NCI-H524 treated with DMSO at 0.1 percent for 48 hours (cell line): ENCODE measurements around the gene TCF23.
"Not testable (repeated sequence)": the region's sequence is repeated elsewhere in the genome, so short reads cannot be mapped to it uniquely, and the experiment has no call there.

Source experiments
- DNase-seq: peaks from one replicate; lab custom pipeline; 2025; lab: John Stamatoyannopoulos, UW

Gene TCF23

DNA sequence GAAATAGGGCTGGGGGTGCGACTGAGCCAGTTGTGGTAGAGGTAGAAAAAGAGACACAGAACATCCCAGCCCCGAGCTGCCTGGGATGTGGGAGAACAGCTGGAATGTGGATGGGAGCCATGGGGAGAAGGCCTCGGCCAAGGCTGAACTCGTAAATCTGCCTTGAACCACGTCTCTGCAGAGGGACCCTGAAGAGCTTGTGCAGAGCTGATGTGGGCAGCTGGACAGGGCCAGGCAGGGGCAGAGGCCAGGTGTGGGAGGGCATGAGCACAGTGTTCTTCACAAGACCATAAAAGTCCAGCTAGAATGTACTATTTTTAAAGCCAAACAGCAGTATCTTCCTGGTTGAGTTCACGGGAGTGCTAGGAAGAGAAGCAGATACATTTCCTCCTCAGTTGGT, 5.7 kb downstream of the TCF23 start:
- DNase-seq = no peak

DNA sequence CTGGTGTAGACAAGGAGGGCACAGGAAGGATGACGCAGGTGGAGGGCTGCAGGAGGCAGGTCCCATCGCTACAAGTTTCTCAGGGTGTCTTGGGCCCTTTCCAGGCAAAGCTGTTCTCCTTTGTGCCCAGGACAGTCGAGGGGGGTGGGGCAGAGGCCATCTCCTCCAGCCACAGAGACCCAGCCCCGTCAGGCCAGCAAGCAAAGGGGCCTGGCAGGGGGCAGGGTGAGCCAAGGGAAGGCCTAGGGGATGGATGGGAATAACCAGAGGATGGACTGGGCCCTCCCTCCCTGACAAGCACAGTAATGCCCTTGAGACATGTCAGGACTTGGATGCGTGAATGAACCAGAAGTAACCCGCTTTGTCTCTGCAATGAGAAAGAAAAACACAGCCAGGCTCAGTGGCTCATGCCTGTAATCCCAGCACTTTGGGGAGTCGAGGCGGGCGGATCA, 6.3 kb downstream of the TCF23 start:
- DNase-seq = no peak

DNA sequence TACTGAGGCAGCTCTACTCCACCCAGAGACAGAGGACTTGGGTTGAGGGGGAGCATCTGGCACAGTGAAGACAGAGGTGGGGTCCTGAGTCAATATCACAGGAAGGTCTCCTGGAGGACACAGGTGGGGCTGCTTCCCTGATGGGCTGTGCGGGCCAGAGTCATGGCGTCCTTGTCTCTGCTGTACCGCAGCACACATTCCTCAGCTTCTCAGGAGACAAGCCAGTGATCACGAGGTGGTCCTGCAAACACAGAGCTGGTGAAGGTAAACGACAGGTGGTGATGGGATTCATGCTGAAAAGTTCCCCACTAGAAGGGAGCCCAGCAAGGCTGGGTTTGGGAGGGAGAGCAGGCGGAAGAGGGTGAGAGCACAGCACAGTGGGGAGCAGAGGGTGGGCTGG, 9.7 kb downstream of the TCF23 start:
- DNase-seq = no peak

DNA sequence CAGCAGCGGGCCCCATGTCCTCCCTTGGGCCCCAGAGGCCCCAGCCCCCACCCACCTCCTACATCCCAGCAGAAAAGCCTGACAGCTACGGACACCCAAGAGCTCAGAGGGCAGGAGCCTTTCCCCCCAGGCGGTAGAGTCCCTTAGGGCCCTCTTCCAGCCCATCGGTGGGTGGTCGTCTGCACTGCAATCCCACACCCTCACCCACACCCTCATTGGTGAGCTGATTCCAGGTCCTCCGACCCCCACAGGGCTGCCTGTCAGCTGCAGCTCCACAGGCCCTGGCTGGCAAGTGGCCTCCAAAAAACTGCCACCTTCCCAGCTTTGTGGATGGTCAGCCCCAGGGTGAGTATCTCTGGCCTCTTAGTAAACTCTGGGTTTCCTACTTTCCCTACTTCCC, 10.5 kb downstream of the TCF23 start:
- no peak for DNase-seq

DNA sequence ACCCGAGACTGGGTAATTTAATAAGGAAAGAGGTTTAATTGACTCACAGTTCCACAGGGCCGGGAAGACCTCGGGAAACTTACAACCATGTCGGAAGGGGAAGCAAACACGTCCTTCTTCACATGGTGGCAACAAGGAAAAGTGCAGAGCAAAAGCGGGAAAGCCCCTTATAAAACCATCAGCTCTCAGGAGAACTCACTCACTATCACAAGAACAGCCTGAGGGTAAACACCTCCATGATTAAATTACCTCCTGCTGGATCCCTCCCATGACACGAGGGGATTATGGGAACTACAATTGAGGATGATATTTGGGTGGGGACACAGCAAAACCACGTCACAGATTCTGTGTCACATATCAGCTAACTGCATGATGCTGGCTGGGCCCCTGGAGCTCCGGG, 11.4 kb downstream of the TCF23 start:
- no peak for DNase-seq

DNA sequence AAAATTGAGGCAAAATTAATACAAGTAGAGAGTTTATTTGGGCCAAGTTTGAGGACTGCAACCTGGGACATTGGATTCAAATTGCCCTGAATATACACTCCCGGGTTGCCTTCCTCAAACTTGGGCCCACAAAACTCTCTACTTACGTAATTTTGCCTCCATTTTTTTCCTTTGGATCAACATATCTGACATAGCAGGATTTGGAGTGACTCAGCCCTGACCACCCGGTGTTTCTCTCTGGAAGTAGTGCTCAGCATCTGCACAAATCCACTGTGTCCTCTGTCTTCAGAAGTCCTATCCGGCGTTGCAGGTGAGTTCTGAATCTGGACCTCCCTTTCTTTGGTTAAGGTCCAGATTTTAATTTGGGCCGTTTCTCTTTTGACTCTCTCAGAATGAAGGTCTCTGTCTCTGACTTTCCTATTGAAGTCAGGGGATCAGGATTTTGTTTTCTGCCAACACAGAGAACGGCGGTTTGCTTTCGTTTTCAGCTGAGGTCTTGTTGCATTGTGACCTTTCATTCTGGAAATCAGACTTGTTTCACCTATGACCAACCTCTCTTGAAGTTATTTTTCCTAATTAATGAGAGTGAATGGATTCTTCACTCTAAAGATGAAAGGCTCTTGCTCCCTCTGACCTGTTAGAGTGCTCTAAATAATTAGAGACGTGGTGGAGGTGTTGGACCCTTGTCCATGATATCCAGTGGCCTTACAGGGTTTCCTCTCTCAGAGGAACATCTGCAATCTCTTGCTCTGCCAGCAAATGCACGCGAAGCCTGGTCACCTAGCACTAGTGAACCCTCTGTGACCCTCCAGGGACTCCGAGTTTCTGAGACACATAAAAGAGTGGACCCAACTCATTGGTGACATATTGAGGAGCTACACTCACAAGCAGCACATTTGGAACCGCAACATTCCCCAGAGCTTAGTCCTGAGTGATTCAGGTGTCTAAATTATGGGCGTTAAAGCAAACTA, 13.6 kb downstream of the TCF23 start:
- DNase-seq = no peak

DNA sequence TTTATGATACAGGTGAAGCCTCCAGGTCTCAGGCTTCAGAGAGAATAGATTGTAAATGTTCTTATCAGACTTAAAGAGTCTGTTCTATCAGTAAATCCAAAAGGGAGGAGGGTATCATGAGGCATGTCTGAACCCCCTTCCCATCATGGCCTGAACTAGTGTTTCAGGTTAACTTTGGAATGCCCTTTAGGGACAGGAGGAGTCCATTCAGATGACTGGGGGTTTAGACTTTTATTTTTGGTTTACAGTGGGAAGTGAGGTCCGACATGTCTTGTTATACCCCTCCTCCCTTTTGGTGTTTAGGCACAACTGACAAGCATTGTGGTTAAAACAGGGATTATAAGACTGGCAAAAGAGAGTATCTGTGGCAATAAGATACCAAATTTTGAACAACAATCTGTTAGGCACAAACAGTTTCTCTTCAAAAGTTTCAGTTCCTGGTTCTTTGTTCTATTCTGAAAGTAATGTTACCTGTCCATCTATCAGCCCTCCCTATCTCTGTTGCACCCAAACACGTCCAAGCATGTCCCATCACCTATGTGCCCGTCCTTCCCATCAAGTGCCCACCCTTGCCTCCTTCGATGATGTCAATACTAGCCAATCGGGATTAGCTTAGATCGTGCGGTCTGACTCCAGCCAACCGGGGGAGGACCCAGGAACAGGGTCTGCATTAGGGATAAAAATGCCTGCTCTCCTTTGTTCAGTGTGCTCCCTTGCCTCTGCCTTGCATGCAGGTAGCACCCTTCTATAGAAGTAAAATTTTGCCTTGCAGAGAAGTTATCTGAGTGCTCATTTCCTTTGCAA, 16.4 kb downstream of the TCF23 start:
- no peak for DNase-seq

DNA sequence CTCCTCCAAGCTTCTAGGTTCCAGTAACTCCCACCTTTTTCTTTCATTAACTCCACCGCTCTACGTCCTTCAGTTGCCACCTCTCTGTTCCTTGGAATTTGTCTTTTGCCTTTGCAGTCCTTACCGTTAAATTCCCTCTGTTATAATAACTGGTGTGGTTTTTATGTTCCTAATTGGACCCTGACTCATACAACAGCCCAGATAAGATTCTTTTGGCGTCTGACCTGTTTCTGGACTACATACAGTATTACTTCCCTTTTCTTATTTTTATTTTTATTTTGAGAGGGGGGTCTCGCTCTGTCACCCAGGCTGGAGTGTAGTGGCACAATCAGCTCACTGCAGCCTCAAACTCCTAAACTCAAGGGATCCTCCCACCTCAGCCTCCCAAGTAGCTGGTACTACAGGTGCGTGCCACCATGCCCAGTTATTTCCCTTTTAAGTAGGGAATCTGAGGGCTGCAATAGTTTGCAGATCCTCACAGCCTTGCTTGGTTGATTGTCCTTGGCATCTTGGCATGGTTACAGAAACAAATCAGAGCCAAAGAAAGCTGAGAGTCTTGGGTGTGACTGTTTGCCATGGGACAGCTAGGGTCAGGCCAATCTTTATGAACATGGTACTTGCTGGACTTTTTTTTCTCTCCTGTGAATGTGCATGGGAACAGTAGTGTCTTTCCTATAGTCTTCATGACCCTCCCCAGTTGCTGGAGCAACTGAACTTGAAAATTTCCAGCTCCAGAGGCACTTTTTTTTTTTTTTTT, 22.0 kb downstream of the TCF23 start:
- DNase-seq = no peak

DNA sequence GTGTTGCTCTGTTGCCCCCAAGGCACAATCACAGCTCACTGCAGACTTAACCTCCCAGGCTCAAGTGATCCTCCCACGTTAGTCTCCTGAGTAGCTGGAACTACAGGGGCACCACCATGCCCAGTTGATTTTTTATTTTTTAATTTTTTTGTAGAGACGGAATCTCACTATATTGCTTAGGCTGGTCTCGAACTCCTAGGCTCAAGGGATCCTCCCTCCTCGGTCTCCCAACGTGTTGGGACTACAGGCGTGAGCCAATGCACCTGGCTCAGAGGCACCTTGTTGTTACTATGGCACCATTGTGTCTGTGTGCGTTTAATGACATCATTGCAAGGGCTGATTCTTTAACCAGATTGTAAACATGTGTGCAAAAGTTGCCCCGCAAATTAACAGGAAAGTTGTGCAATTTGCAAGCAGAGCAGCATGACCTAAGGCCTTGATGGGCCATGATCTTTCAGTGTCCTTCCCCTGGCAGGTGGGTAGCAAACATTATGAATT, 22.6 kb downstream of the TCF23 start:
- no peak for DNase-seq

DNA sequence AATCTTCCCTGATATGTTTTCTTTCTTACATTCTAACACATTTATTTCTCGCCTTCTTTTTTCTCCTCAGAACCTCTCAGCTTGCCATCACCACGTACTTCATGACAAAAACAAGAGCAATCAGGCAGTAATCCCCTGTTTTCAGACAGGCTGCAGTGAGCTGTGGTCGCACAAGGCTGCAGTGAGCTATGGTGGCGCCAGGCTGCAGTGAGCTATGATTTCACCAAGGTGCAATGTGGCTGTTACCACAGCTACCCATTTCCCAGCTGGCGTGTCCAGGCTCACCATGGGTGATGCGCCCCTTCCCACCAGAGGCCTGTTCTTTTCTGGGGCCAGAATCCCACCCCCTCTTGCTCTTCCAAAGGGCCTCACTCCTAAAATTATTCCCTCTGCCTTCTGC, 25.8 kb downstream of the TCF23 start:
- DNase-seq = no peak

DNA sequence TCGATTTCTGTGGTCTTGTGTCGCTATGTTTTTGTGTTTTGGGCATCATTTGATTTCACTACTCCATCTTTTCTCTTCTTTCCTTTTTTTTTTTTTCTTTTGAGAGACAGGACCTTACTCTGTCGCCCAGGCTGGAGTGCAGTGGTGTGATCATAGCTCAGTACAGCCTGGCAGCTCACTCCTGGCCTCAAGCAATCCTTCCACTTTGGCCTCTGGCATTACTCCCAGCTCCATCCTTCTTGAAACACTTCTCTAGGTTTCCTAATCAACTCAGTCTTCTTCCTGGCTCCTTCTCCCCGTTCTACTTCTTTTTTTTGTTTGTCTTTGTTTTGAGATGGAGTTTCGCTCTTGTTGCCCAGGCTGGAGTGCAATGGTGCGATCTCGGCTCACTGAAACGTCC, 26.5 kb downstream of the TCF23 start:
- no peak for DNase-seq

DNA sequence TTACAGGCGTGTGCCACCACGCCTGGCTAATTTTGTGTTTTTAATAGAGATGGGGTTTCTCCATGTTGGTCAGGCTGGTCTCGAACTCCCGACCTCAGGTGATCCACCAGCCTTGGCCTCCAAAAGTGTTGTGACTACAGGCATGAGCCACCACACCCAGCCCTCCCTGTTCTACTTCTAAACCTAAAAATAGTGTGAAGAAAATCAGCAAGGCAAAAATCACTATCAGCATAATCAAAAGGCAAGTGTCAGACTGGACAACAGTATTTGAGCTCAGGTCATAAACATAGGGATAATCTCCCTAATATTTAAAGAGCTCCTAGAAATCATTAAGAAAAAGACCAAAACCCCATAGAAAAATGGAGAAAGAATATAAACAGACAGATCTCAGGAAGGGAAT, 27.0 kb downstream of the TCF23 start:
- DNase-seq = not testable (repeated sequence)

DNA sequence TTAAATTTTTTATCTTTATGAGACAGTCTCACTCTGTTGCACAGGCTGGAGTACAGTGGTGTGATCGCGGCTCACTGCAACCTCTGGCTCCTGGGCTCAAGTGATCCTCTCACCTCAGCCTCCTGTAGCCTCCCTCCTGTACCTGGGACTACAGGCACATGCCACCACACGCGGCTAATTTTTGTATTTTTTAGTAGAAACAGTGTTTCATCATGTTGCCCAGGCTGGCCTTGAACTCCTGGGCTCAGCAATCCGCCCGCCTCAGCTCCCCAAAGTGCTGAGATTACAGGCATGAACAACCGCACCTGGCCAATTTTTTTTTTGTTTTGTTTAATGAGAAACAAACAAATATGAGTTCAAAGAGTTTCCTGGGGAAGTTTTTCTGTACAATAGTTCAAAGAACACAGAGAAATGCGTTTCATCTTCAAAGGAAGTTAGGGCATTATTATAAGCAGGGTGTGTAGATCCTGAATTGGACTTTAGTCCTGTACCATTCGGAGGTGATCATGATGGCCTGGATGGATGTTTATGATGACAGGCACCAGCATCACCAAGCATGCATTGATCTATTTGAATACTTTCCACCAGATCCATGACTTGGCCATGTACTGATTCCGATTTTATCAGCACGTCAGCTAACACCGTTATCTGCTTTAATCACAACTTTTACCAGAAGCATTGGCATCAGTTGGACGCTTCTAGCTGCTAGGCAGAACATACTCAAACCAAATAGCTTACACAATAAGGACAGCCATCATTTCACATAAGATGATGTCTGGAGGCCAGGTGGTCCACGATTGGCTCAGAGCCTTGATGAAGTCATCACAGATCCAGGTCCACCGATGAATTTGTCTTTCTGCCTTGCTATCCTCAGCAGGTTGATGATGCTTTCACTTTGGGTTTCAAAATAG, 28.9 kb downstream of the TCF23 start:
- no peak for DNase-seq

DNA sequence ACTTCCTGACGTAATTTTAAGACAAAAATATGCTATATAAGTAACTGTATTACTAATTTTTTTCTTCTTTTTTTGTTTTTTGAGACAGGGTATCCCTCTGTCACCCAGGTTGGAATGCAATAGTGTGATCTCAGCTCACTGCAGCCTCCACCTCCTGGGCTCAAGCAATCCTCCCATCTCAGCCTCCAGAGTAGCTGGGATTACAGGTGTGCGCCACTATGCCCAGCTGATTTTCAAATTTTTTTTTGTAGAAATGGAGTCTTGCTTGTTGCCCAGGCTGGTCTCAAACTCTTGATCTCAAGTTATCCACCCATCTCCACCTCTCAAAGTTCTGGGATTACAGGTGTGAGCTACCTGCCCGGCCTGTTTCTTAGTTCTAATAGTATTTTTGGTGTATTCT, 29.7 kb downstream of the TCF23 start:
- no peak for DNase-seq

DNA sequence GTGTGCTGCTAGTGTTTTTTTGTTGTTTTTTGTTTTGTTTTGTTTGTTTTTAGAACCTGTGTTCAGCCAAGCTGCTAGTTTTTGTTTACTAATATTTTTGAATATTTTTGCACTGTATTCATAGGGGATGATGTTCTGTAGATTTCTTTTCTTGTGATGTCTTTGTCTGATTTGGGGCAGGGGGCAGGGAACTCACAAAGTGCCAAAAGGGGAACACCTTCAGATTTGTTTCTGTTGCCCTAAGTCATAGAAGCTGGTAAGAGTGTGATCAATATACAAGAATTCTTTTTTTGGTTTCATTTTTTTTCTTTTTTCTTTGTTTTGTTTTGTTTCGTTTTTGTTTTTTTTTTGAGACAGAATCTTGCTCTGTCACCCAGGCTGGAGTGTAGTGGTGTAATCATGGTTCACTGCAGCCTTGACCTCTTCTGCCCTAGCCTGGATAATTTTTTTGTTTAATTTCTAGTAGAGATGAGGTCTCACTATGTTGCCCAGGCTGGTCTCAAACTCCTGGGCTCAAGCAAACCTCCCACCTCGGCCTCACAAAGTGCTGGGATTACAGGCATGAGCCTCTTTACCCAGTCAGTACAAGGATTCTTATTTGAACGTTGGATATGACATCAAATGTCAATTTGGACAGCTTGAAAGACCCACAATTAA, 30.7 kb downstream of the TCF23 start:
- no peak for DNase-seq

DNA sequence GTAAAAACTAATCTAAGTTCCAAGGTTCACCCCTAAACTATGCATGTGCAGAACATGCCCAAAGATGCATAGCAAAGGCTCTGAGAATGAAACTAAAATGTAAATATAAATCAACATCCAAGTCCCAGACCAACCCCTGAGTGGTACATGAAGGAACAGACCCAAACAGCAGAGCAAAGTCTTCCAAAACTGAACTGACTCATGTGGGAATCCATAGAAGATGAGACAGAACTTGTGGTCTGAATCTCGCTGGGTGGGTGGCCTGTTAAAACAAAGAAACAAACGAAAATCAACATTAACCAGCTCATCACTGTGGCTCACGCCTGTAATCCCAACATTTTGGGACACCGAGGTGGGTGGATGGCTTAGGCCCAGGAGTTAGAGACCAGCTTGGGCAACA, 33.5 kb downstream of the TCF23 start:
- no peak for DNase-seq

DNA sequence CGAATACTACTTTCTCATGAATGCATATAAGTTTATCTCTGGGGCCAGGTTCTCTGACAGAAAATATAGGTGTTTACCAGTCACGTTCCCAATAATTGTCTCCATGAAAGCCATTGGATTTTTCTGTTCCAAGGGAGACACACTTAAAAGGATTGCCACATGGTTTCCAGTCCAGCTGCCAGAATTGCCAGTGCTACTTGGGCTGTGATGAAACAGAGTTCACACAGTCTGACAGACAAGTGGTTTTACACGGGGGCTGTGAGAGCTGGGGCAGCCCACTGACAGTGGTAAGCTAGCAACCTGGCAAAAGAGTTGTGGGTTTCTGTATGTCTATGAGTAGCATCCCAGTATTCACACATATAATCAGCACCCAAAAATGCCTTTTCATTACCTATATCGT, 35.3 kb downstream of the TCF23 start:
- DNase-seq = no peak

DNA sequence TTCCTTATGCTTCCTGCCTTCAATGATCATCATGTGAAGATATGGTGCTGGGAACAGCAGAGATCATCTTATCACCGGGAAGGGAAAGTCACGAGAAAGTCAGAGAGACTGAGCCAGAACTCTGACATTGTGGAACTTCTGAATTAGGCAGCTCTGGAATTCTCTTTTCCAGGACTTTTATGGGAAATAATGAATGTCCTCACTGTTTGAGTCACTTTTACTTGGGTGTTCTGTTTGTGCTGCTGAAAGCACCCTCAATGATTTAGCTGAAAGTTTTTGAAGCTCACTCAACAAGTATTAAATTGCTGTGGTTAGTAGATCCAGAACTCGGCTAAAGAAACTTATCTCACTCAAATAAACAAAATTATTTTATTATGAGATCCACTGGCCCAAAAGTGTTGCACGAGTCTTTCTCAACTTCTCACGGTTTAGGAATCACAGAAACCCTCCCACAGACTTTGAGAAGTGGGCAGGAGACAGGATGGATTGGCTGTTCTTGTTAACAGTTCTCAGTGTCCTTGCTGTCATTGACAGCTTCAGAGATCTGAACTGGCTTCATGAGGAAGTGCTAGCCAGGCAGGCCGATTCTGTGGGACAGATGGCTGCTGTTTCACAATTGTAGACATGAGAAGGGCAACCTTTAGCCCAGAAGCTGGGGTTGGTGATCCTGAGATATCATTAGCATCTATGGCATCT, 36.7 kb downstream of the TCF23 start:
- DNase-seq = no peak

DNA sequence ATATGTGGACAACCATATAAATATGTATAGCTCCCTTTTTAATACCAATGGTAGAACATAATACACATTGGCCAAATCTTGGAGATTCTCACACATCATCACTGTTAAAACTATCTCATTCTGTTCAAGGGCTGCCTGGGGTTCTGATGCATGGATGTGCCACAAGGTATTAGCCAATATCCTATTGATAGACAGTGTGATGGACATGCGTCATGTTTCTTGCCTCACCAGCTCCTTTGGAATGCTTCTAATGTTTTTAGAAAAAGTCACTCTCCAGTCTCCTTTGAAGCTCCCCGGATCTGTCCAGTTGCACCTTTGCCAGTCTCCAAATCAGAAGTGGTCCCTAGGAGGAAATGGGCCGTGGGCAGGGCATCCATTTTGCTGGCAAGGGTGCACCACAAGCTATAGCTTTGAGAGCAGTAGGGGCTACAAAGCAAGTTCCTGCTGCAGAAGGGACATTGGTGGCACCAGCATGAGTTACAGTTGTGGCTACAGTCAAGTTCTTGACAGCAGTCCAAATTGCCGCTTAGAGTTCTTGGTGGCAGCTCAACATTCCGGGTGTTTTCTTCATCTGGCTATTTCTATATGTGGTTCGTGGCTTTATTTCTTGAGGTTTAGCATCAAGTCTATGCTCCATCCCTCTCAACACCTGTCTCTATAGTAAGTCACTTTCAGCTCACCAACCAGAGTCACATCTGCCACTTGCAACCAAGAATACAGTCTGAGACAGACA, 38.0 kb downstream of the TCF23 start:
- DNase-seq = no peak
